ENCODE measurements around the gene KAT2A. TPM values are rescaled to one million over a fixed set of nuclear protein-coding genes. Genes with fewer than 3 reads are reported as not detected.

Gene KAT2A
- total RNA-seq: 7.2 and 15.7 TPM in 2 replicates

DNA sequence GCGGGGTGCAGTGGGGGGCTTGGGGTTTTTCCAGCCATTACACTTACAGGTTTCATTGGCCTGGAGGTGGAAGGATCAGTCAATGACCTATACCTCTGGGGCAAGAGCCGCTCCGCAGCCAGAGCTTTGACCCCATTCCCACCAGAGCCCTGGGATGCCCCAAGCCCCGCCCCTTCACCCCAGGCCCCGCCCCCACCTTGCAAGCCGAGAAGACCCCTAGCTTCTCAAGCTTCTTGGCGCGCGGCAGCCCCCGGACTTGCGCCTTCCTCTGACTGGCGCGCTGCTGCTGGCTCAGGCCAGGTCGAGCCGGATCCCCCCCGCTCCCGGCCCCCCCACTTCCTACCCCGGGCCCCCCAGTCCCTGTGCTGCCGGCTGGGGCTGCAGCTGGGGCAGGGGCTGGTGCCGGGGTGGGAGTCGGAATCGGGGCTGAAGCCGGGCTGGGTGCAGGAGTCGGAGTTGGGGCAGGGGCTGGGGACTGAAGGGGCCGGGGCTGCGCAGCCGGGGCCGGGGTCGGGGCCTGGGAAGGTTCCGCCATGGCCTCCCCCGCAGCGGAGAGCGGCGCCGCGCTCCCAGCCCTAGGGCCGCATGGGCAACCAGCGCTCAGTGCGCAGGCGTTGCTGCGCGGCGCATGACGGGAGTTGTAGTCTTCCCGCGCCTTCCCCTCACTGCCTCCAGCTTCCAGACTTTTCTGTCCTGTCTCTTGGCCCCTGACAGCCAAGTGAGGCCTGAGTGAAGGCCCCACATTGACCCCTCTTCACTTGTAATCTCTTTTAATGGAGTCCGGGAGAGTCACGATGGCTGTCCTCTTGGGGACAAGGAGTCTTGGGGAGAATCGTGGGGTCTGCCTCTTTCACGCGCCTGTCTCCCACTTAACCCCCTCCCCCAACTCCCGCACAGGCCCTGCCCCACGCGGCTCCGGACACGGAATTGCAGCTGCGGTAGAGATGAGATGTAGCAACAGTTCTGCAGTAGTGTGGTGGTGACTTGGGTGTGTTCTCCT is at the start of gene KAT2A:
TSS of gene KAT2A (minus strand) at position 598 of the 1,000 bp plus-strand sequence. CDS start at position 535, 63 bp downstream.

DNA sequence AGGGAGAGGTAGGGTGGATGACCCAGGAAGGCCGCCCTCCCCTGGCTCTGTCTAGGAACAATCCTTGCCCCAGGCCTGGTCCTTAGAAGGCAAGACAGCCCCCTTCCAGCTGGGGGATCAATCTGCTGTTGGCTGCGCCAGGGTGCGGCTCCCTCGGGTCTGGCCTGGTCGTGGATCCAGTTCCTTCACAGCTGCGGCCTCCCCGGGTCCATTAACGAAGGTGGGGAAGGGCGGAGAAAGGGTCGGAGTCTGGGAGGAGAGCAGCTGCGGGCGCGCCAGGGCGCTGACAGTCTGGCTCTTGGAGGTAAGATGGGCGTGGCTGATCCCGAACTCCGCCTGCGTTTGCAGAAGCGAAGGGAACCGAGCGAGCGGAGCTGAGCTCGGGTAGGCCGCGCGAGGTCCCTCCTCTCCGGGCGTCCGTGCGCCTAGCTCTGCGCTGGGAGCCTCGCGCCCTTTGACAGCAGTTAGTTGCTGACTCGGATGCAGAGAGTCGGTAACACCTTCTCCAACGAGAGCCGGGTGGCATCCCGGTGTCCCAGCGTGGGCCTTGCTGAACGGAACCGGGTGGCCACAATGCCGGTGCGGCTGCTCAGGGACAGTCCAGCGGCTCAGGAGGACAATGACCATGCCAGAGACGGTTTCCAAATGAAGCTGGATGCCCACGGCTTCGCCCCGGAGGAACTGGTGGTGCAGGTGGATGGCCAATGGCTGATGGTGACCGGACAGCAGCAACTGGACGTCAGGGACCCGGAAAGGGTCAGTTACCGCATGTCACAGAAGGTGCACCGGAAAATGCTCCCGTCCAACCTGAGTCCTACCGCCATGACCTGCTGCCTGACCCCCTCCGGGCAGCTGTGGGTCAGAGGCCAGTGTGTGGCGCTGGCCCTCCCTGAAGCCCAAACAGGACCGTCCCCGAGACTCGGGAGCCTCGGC is 1.5 kb upstream of the KAT2A start, which contains the start of gene HSPB9:
TSS of gene HSPB9 (plus strand) at position 434 of the 933 bp plus-strand sequence. CDS start at position 481, 47 bp downstream.

DNA sequence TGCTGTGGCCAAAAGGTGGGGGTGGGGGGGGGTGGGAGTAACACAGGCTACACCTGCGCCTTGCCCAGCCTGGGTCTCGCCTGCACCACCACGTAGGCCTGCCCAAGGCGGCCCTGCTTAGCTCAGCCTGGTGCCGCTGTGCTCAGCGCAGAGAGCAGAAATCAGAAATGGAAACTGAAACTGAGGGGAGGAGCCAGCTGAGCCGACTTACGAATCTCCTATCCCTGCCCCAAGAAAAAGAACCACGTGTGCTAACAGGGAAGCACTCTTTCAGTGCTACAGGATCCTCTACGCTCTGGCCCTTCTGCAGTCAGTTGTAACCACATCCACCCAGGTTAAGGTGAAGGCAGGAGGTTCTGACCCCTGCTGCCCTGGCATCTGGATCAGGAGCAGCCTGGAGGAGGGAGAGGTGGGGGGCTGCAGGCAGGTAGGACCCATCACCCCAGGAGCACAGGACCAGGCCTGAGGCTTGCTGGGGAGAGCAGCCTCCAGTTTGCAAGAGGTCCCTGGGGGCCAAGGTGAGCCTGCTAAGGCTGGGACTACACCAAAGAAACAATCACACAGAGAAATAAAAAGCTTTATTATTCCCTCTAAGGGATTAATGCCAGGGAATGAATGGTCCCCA is 8.5 kb downstream of the KAT2A start, which contains the start of gene DHX58:
TSS of gene DHX58 (minus strand) at position 163 of the 625 bp plus-strand sequence. CDS start 822 bp downstream, outside the sequence.

DNA sequence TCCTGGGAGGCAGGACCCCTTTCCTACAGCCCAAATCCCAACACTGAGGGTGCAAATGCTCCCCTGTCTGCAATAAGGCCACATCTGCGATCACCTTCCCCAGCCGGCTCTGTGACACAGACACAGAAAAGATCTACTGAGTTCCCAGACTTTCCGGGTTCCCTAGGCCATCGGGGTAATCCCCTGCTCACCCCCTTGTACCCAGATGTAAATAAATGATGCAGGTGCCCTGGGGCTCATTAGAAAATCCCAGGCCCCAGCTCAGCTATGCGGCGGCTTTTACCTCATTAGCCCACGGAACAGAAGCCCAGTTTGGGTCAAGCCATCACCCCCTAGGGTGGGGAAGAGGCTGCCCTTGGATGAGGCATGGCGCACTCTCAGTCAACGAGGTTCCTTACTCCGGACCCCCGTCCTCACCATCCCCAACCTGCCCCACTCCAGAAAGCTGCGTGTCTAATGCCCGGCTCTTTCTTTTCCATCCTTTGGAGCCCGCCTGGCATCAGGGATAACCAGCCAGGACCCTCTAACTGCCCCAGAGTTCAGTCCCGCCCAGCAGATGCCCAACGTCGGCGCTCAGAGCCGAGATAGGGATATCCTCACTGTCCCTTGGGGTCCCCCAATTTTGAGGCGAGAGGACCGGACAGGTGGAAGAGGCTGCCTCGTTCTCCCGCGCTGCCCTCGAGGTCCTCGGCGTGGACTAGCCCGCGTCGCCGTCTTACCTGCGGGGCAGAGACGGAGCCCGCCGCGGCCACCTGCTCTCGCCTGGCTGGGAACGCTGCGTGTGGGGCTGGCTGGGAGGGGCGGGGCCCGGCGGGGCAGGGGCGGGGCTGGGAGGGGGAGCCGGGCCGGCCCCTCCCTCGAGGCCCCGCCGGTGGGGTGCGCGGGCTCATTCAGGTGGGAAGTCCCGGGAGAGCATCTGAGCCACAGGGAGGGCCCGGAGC is 23.2 kb downstream of the KAT2A start, which contains the start of gene ZNF385C:
TSS of gene ZNF385C (minus strand) at position 783 of the 941 bp plus-strand sequence. CDS start 35,417 bp downstream, outside the sequence.

Other genes with a start within 250 kb of the KAT2A start
- gene ACLY, start 202.4 kb downstream of the KAT2A start, total RNA-seq: 417 and 421 TPM in 2 replicates
- gene ODAD4, start 190.8 kb downstream of the KAT2A start, total RNA-seq: 0.57 and 1.3 TPM in 2 replicates
- 59.5 and 98.2 TPM in 2 replicates for gene CNP, start 154.6 kb downstream of the KAT2A start, total RNA-seq
- 80.7 and 97.4 TPM in 2 replicates for gene DNAJC7, start 103.9 kb downstream of the KAT2A start, total RNA-seq
- gene NKIRAS2, start 101.3 kb downstream of the KAT2A start, total RNA-seq: 55.8 and 60.4 TPM in 2 replicates
- gene C17orf113, start 70.8 kb downstream of the KAT2A start, total RNA-seq: under 0.01 and 0.22 TPM in 2 replicates
- gene ZNF385C, start 22.9 kb downstream of the KAT2A start, total RNA-seq: not detected in 2 replicates
- 9.6 and 21.2 TPM in 2 replicates for gene DHX58, start 8.7 kb downstream of the KAT2A start, total RNA-seq
- not detected in 2 replicates for gene HSPB9, start 1.4 kb upstream of the KAT2A start, total RNA-seq
- gene RAB5C, start 33.6 kb upstream of the KAT2A start, total RNA-seq: 89.5 and 141 TPM in 2 replicates
- gene KCNH4, start 59.8 kb upstream of the KAT2A start, total RNA-seq: not detected in 2 replicates
- gene HCRT, start 64.1 kb upstream of the KAT2A start, total RNA-seq: not detected in 2 replicates
- gene GHDC, start 73.1 kb upstream of the KAT2A start, total RNA-seq: 15.6 and 21.0 TPM in 2 replicates
- 24.5 and 28.9 TPM in 2 replicates for gene STAT5B, start 155.0 kb upstream of the KAT2A start, total RNA-seq
- gene STAT5A, start 167.1 kb upstream of the KAT2A start, total RNA-seq: 4.6 and 7.7 TPM in 2 replicates

Measured in placental pericyte (primary cell).